WTC11 (cell line): Measurements from ENCODE around the gene ZNF823. TPM values are rescaled to one million over a fixed set of nuclear protein-coding genes. Genes with fewer than 3 reads are reported as not detected.

Experiments
- ATAC-seq: fragments of 200-7000 bp; cut with Tn5 transposase; 2 replicates; pipeline ENCODE4 v1.10.0; 2021; ENCODE audit warnings: mild to moderate bottlenecking, moderate library complexity
- CTCF ChIA-PET: fragments of 300-600 bp; sonication (Branson Sonifier 250); formaldehyde crosslinking; loops from one replicate; lab custom pipeline; 2021; ENCODE audit warnings: antibody characterized with exemption; lab: Charles Lee
- POLR2A ChIA-PET: fragments of 350-600 bp; sonication (Branson Sonifier 250); formaldehyde crosslinking; loops from one replicate; lab custom pipeline; 2021; ENCODE audit warnings: antibody characterized with exemption; lab: Charles Lee
- DNase-seq: peaks from one replicate; pipeline ENCODE4 v3.0.0; 2021; ENCODE audit warnings: low spot score
- H3K27ac Mint-ChIP-seq: 2 replicates; pipeline ENCODE4 v1.8.0; 2021; ENCODE audit warnings: mixed read lengths
- H3K27me3 Mint-ChIP-seq: 2 replicates; pipeline ENCODE4 v1.8.0; 2021; ENCODE audit warnings: low read depth, mild to moderate bottlenecking, moderate library complexity, mixed read lengths
- H3K36me3 Mint-ChIP-seq: 2 replicates; pipeline ENCODE4 v1.8.0; 2021; ENCODE audit warnings: mixed read lengths
- H3K4me1 Mint-ChIP-seq: 2 replicates; pipeline ENCODE4 v1.8.0; 2022; ENCODE audit warnings: mixed read lengths
- H3K4me3 Mint-ChIP-seq: 2 replicates; pipeline ENCODE4 v1.8.0; 2021; ENCODE audit warnings: mild to moderate bottlenecking, moderate library complexity, mixed read lengths
- H3K9me3 Mint-ChIP-seq: 2 replicates; pipeline ENCODE4 v1.8.0; 2021; ENCODE audit warnings: mixed read lengths
- AR ChIP-seq: fragments of 250-450 bp; sonication (Bioruptor Pico); IDR thresholded peaks from 2 replicates; pipeline ENCODE4 v1.9.0; 2021; ENCODE audit warnings: mild to moderate bottlenecking
- CTCF ChIP-seq: fragments of 200-600 bp; IDR thresholded peaks from 2 replicates; pipeline ENCODE4 v1.8.0; 2022; ENCODE audit warnings: antibody characterized with exemption
- ETV6 ChIP-seq: sonication (generic); formaldehyde crosslinking; IDR thresholded peaks from 2 replicates; pipeline ENCODE4 v1.8.1; 2022; ENCODE audit warnings: mild to moderate bottlenecking, missing genetic modification reagents
- HMGA2 ChIP-seq: fragments of 250-450 bp; sonication (Bioruptor Pico); IDR thresholded peaks from 2 replicates; pipeline ENCODE4 v1.4.0; 2021; ENCODE audit warnings: mild to moderate bottlenecking, moderate library complexity
- HMGXB4 ChIP-seq: sonication (generic); formaldehyde crosslinking; IDR thresholded peaks from 2 replicates; pipeline ENCODE4 v1.8.1; 2023; ENCODE audit warnings: mild to moderate bottlenecking, moderate library complexity, missing genetic modification reagents
- IRF2 ChIP-seq: sonication (generic); formaldehyde crosslinking; IDR thresholded peaks from 2 replicates; pipeline ENCODE4 v1.8.0; 2022; ENCODE audit warnings: low read depth, missing genetic modification reagents, borderline replicate concordance
- JAZF1 ChIP-seq: fragments of 250-450 bp; sonication (Bioruptor Pico); IDR thresholded peaks from 2 replicates; pipeline ENCODE4 v1.9.0; 2021; ENCODE audit warnings: moderate library complexity, mild to moderate bottlenecking, inconsistent platforms
- NR2C2 ChIP-seq: sonication (generic); formaldehyde crosslinking; IDR thresholded peaks from 2 replicates; pipeline ENCODE4 v1.8.0; 2022; ENCODE audit warnings: mild to moderate bottlenecking, missing genetic modification reagents
- NR3C1 ChIP-seq: sonication (generic); formaldehyde crosslinking; conservative IDR thresholded peaks from 2 replicates; pipeline ENCODE4 v1.8.1; 2023; ENCODE audit warnings: low read depth, mild to moderate bottlenecking, missing genetic modification reagents
- OVOL2 ChIP-seq: fragments of 250-450 bp; sonication (Bioruptor Pico); IDR thresholded peaks from 2 replicates; pipeline ENCODE4 v1.9.0; 2021; ENCODE audit warnings: mild to moderate bottlenecking, borderline replicate concordance
- SP1 ChIP-seq: sonication (generic); formaldehyde crosslinking; conservative IDR thresholded peaks from 2 replicates; pipeline ENCODE4 v1.8.1; 2022; ENCODE audit warnings: missing genetic modification reagents
- TCF7 ChIP-seq: sonication (generic); formaldehyde crosslinking; IDR thresholded peaks from 2 replicates; pipeline ENCODE4 v1.8.0; 2022; ENCODE audit warnings: mild to moderate bottlenecking, low read depth, missing genetic modification reagents, moderate library complexity
- TEAD4 ChIP-seq: sonication (generic); formaldehyde crosslinking; IDR thresholded peaks from 2 replicates; pipeline ENCODE4 v1.8.0; 2022; ENCODE audit warnings: mild to moderate bottlenecking, missing genetic modification reagents
- ZNF121 ChIP-seq: sonication (generic); formaldehyde crosslinking; IDR thresholded peaks from 2 replicates; pipeline ENCODE4 v1.8.0; 2023; ENCODE audit warnings: missing genetic modification reagents
- ZNF317 ChIP-seq: sonication (generic); formaldehyde crosslinking; IDR thresholded peaks from 2 replicates; pipeline ENCODE4 v1.8.1; 2023; ENCODE audit warnings: low read depth, mild to moderate bottlenecking, moderate library complexity, missing genetic modification reagents, borderline replicate concordance
- ZNF396 ChIP-seq: fragments of 250-450 bp; sonication (Bioruptor Pico); IDR thresholded peaks from 2 replicates; pipeline ENCODE4 v1.8.0; 2021; ENCODE audit warnings: mild to moderate bottlenecking, moderate library complexity, borderline replicate concordance
- ZNF512 ChIP-seq: sonication (generic); formaldehyde crosslinking; IDR thresholded peaks from 2 replicates; pipeline ENCODE4 v1.8.1; 2022; ENCODE audit warnings: missing genetic modification reagents, borderline replicate concordance
- ZNF671 ChIP-seq: fragments of 250-450 bp; sonication (Bioruptor Pico); IDR thresholded peaks from 2 replicates; pipeline ENCODE4 v1.8.0; 2021; ENCODE audit warnings: mild to moderate bottlenecking
- total RNA-seq: library from RNA; stranded (reverse); gene quantifications from 3 replicates; pipeline ENCODE4 v1.2.3, GENCODE V29; 2021

Gene ZNF823
- total RNA-seq, 1 experiment from 2014 or later = 5.4 TPM

- TF ChIP-seq AR (CRISPR knock-in tag) (no peak), OVOL2 (CRISPR knock-in tag) (no peak), ZNF396 (CRISPR knock-in tag) (no peak), TCF7 (CRISPR knock-in tag) (no peak)
These were observed 28.4 kb downstream of the ZNF823 start (continued) for GRCh38 chr19:11710313-11710712.

- H3K36me3 Mint-ChIP-seq = no peaks in the 10 kb centered on the region
- ChIA-PET POLR2A (interaction anchor here (0.5 kb wide), 1 partner anchor 438 kb away, joined by 4 read pairs; no protein-coding TSS in a partner anchor), CTCF (interaction anchor here (2.0 kb wide), 1 partner anchor 9 kb away, joined by 16 read pairs; no protein-coding TSS in a partner anchor)
- H3K4me1 Mint-ChIP-seq = no peaks in the 10 kb centered on the region
- ATAC-seq (no peak), DNase-seq (no peak)
- 0 out of 2 replicates have a peak, but pooled peaks cover 3% of the 10 kb centered on the region for H3K9me3 Mint-ChIP-seq
- peaks cover 8% of the 10 kb centered on the region; the same call in 1 of the 2 replicates for H3K27me3 Mint-ChIP-seq
- H3K4me3 Mint-ChIP-seq = no peak overlapping the region
- H3K27ac Mint-ChIP-seq = no peak overlapping the region
- TF ChIP-seq ZNF317 (CRISPR knock-in tag) (no peak), HMGA2 (CRISPR knock-in tag) (no peak), ETV6 (no peak), ZNF121 (CRISPR knock-in tag) (no peak), ZNF671 (CRISPR knock-in tag) (no peak), TEAD4 (CRISPR knock-in tag) (no peak), ZNF512 (CRISPR knock-in tag) (no peak), NR2C2 (CRISPR knock-in tag) (no peak), OVOL2 (CRISPR knock-in tag) (no peak), JAZF1 (CRISPR knock-in tag) (no peak), CTCF (no peak), NR3C1 (CRISPR knock-in tag) (no peak), IRF2 (no peak), HMGXB4 (CRISPR knock-in tag) (no peak), SP1 (no peak)
These were observed 30.3 kb downstream of the ZNF823 start for GRCh38 chr19:11708457-11708856.
